Stomach (tissue), 9 donors: ENCODE results near the gene COL8A2. TPM values are rescaled to one million over a fixed set of nuclear protein-coding genes. Genes with fewer than 3 reads are reported as not detected.

Source experiments
- DNase-seq, 2 donors: peaks; one replicate each; pipeline versions ENCODE4 v3.0.0 to v3.0.0-alpha.2; 2013 to 2019
- H3K27ac ChIP-seq, 5 donors: fragments of 200-600 bp in 4 of 5; sonication (generic) in 4 of 5; one replicate each; pipeline ENCODE4 v1.5.1; 2013 to 2019; ENCODE audit warnings: mild to moderate bottlenecking in 1 of 5, moderate library complexity in 1 of 5
- H3K27me3 ChIP-seq, 3 donors: fragments of 200-600 bp; sonication (generic); one replicate each; pipeline ENCODE4 v1.5.1; 2017 to 2019; ENCODE audit warnings: mixed run types in 1 of 3
- H3K36me3 ChIP-seq, 4 donors: fragments of 200-600 bp; sonication (generic); 1 replicate in 3 of 4; 2 replicates in 1 of 4; pipeline ENCODE4 v1.5.1; 2016 to 2019
- H3K4me1 ChIP-seq, 4 donors: fragments of 200-600 bp; sonication (generic); one replicate each; pipeline ENCODE4 v1.5.1; 2016 to 2019
- H3K4me3 ChIP-seq, 4 donors: fragments of 200-600 bp; sonication (generic) in 3 of 4; one replicate each; pipeline ENCODE4 v1.5.1; 2016 to 2019; ENCODE audit warnings: mild to moderate bottlenecking in 1 of 4
- H3K9me3 ChIP-seq, 4 donors: fragments of 200-600 bp; sonication (generic); one replicate each; pipeline ENCODE4 v1.5.1; 2016 to 2019
- EP300 ChIP-seq: sonication (generic); formaldehyde crosslinking; IDR thresholded peaks from one replicate; pipeline ENCODE4 v1.6.1; 2017; ENCODE audit warnings: antibody characterized with exemption
- POLR2A ChIP-seq, 4 donors: fragments of 450-650 bp; IDR thresholded peaks; one replicate each; pipeline ENCODE4 v1.6.1; 2016; ENCODE audit warnings: antibody characterized with exemption in 4 of 4, control low read depth in 2 of 4, mild to moderate bottlenecking in 1 of 4, moderate library complexity in 1 of 4
- POLR2AphosphoS5 ChIP-seq, 3 donors: sonication (generic); formaldehyde crosslinking; IDR thresholded peaks; one replicate each; pipeline ENCODE4 v1.6.1; 2016; ENCODE audit warnings: antibody characterized with exemption in 3 of 3
- WGBS, 5 donors: extraction: QIAGEN DNeasy Blood & Tissue Kit in 3 of 5; methylation state at CpG; one replicate each; pipeline versions ENCODE4 v1.1.5 to v1.1.7; 2013 to 2018; 5-methylcytosine and 5-hydroxymethylcytosine counted together
- intact Hi-C: fragments of 100-400 bp; cut with DNase I; formaldehyde crosslinking; loops from one replicate; pipeline ENCODE4 v1.15.1; 2023; ENCODE audit warnings: low total_unique reads
- polyA plus RNA-seq, 3 donors: library from polyadenylated mRNA; stranded (reverse); fragments of 200-250 nt; gene quantifications; one replicate each; pipeline ENCODE4 v1.2.3, GENCODE V29; 2013
- total RNA-seq, 5 donors: library from RNA; depleted of rRNA; stranded (reverse); fragments of >200 nt; gene quantifications; one replicate each; pipeline versions ENCODE4 v1.1.0 to v1.2.3, GENCODE V29; 2014 to 2016
- TF ChIP-seq, protein P1 (sequence below), 7 experiments: fragments of 450-650 bp in 4 of 7; fragments of 200-600 bp in 3 of 7; sonication (generic) in 3 of 7; IDR thresholded peaks; one replicate each; pipeline ENCODE4 v1.5.1; 2016 to 2019; ENCODE audit warnings: antibody characterized with exemption in 7 of 7, control low read depth in 2 of 7, mild to moderate bottlenecking in 1 of 7
- donor health status: healthy with polysubstance abuse.
- donor health status: Bipolar disorder and iron deficiency.
- donor health status: healthy.

COL8A2 gene
- total and polyA plus RNA-seq, 8 donors, result 0.92 to 19.2 (median 4.3) TPM

GRCh38 chr1:36055706-36056105 is 69.3 kb downstream of the COL8A2 start:
- Histone ChIP-seq H3K27ac (no peak overlapping the region), H3K36me3 (peaks cover 6 to 44% (median 39%) of the 10 kb centered on the region in 4 donors), H3K9me3 (no peaks in the 10 kb centered on the region), H3K4me3 (no peak overlapping the region), H3K27me3 (no peaks in the 10 kb centered on the region), H3K4me1 (no peaks in the 10 kb centered on the region)
- 77 to 90% (median 88%) methylated on average over 5 of the region's 5 CpGs for WGBS, 5 donors
- no peak for TF ChIP-seq POLR2A (IDR thresholded peaks at IDR 0.05)
- TF ChIP-seq, protein P1, sequence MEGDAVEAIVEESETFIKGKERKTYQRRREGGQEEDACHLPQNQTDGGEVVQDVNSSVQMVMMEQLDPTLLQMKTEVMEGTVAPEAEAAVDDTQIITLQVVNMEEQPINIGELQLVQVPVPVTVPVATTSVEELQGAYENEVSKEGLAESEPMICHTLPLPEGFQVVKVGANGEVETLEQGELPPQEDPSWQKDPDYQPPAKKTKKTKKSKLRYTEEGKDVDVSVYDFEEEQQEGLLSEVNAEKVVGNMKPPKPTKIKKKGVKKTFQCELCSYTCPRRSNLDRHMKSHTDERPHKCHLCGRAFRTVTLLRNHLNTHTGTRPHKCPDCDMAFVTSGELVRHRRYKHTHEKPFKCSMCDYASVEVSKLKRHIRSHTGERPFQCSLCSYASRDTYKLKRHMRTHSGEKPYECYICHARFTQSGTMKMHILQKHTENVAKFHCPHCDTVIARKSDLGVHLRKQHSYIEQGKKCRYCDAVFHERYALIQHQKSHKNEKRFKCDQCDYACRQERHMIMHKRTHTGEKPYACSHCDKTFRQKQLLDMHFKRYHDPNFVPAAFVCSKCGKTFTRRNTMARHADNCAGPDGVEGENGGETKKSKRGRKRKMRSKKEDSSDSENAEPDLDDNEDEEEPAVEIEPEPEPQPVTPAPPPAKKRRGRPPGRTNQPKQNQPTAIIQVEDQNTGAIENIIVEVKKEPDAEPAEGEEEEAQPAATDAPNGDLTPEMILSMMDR (IDR thresholded peaks at IDR 0.05), result no peak
- TF ChIP-seq EP300, result no peak
- TF ChIP-seq POLR2AphosphoS5 (IDR thresholded peaks at IDR 0.05), result no peak
- intact Hi-C loops, result no loop called here
- DNase-seq, result no peak

DNA sequence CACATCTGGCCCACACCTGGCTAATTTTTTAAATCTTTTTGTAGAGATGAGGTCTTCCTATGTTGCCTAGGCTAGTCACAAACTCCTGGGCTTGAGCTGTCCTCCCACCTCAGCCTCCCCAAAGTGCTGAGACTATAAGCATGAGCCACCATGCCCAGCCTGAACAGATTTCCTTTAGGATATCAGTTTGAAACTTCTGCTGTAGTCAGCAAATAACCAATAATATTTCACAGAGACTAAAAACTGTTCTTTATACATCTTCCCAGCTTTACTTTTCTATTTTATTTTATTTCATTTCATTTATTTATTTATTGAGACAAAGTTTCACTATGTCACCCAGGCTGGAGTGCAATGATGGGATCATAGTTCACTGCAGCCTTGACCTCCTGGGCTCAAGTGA is 71.0 kb downstream of the COL8A2 start:
- Histone ChIP-seq H3K9me3 (no peaks in the 10 kb centered on the region), H3K27me3 (no peaks in the 10 kb centered on the region), H3K36me3 (peaks cover 6 to 61% (median 50%) of the 10 kb centered on the region in 4 donors), H3K4me1 (no peaks in the 10 kb centered on the region), H3K27ac (no peak overlapping the region), H3K4me3 (no peak overlapping the region)
- no peak for DNase-seq
- intact Hi-C loops, result no loop called here
- TF ChIP-seq, protein P1 (IDR thresholded peaks at IDR 0.05), result no peak
- TF ChIP-seq POLR2AphosphoS5 (IDR thresholded peaks at IDR 0.05), result no peak
- TF ChIP-seq POLR2A (IDR thresholded peaks at IDR 0.05), result no peak
- no peak for TF ChIP-seq EP300

GRCh38 chr1:36051821-36052220 is 73.2 kb downstream of the COL8A2 start:
- Histone ChIP-seq H3K4me1 (no peaks in the 10 kb centered on the region), H3K9me3 (peaks cover 0 to 6% (median 0%) of the 10 kb centered on the region in 4 donors), H3K4me3 (no peak overlapping the region), H3K27me3 (no peaks in the 10 kb centered on the region), H3K36me3 (peaks cover 19 to 81% (median 68%) of the 10 kb centered on the region in 4 donors), H3K27ac (no peak overlapping the region)
- no peak for TF ChIP-seq POLR2A (IDR thresholded peaks at IDR 0.05)
- TF ChIP-seq POLR2AphosphoS5 (IDR thresholded peaks at IDR 0.05), result no peak
- TF ChIP-seq, protein P1 (IDR thresholded peaks at IDR 0.05), result no peak
- no peak for TF ChIP-seq EP300
- no peak for DNase-seq
- intact Hi-C loops, result no loop called here

Other genes starting within 250 kb of the COL8A2 start
- gene AGO1, start 242.0 kb downstream of the COL8A2 start, total RNA-seq, result 10 to 100 TPM in 4 of 5 donors, 1 to 10 TPM in 1; 8.0 to 20.3 (median 12.3) TPM
- gene AGO1, start 242.0 kb downstream of the COL8A2 start, polyA plus RNA-seq, result 1 to 10 TPM; 2.2 to 3.7 (median 3.4) TPM
- gene AGO3, start 194.1 kb downstream of the COL8A2 start, total RNA-seq, result 10 to 100 TPM; 11.9 to 33.8 (median 13.9) TPM
- gene AGO3, start 194.1 kb downstream of the COL8A2 start, polyA plus RNA-seq, result 1 to 10 TPM; 1.9 to 2.3 (median 2.2) TPM
- gene TEKT2, start 41.1 kb downstream of the COL8A2 start, total RNA-seq, result not detected
- under 1 TPM; 0.25 to 0.76 (median 0.60) TPM for gene TEKT2, start 41.1 kb downstream of the COL8A2 start, polyA plus RNA-seq
- 10 to 100 TPM in 3 of 5 donors, 1 to 10 TPM in 2; 1.8 to 15.1 (median 11.6) TPM for gene ADPRS, start 36.3 kb downstream of the COL8A2 start, total RNA-seq
- 10 to 100 TPM; 21.3 to 27.5 (median 24.7) TPM for gene ADPRS, start 36.3 kb downstream of the COL8A2 start, polyA plus RNA-seq
- gene TRAPPC3, start 24.3 kb upstream of the COL8A2 start, total RNA-seq, result 10 to 100 TPM in 4 of 5 donors, 1 to 10 TPM in 1; 8.9 to 63.9 (median 19.8) TPM
- 10 to 100 TPM; 61.1 to 64.0 (median 62.8) TPM for gene TRAPPC3, start 24.3 kb upstream of the COL8A2 start, polyA plus RNA-seq
- gene MAP7D1, start 30.9 kb upstream of the COL8A2 start, total RNA-seq, result 100 to 1,000 TPM in 2 of 5 donors, 10 to 100 TPM in 3; 14.6 to 164 (median 40.3) TPM
- gene MAP7D1, start 30.9 kb upstream of the COL8A2 start, polyA plus RNA-seq, result 10 to 100 TPM; 36.7 to 42.8 (median 42.4) TPM
- gene THRAP3, start 99.2 kb upstream of the COL8A2 start, total RNA-seq, result 10 to 100 TPM; 26.4 to 97.9 (median 61.3) TPM
- 10 to 100 TPM; 22.2 to 28.0 (median 26.9) TPM for gene THRAP3, start 99.2 kb upstream of the COL8A2 start, polyA plus RNA-seq
- 100 to 1,000 TPM in 1 of 5 donors, 1 to 10 TPM in 3, not detected in 1; 3.5 to 120 (median 6.5) TPM for gene SH3D21, start 181.1 kb upstream of the COL8A2 start, total RNA-seq
- 1 to 10 TPM in 2 of 3 donors, under 1 TPM in 1; 0.76 to 2.7 (median 1.8) TPM for gene SH3D21, start 181.1 kb upstream of the COL8A2 start, polyA plus RNA-seq
- 10 to 100 TPM in 3 of 5 donors, 1 to 10 TPM in 1, not detected in 1; 8.3 to 67.2 (median 44.0) TPM for gene EVA1B, start 198.4 kb upstream of the COL8A2 start, total RNA-seq
- 10 to 100 TPM; 29.0 to 35.0 (median 29.8) TPM for gene EVA1B, start 198.4 kb upstream of the COL8A2 start, polyA plus RNA-seq